Measurements from ENCODE around the gene SLIRP. TPM values are rescaled to one million over a fixed set of nuclear protein-coding genes. Genes with fewer than 3 reads are reported as not detected.

The SLIRP gene
- total and polyA plus RNA-seq, 4 donors = 41.6 to 423 (median 157) TPM

DNA sequence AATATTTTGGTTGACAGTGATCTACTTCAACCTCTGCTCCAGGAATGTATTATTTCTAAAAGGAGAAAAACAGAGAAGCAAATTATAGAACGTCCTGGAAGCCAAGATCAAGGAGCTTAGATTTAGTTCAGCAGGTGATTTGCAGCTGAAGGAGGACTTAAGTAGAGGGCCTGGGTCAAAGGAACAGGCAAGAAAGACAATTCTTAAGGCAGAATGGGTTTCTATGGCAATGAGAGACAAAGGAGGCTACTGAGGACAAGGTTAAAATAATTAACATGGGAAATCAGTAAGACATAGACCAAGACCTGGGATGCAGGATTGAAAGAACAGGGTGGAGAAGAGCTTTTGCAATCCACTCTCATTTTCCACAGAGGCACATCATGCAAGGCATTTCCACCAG, 55.4 kb downstream of the SLIRP start:
- TF ChIP-seq, protein P1, sequence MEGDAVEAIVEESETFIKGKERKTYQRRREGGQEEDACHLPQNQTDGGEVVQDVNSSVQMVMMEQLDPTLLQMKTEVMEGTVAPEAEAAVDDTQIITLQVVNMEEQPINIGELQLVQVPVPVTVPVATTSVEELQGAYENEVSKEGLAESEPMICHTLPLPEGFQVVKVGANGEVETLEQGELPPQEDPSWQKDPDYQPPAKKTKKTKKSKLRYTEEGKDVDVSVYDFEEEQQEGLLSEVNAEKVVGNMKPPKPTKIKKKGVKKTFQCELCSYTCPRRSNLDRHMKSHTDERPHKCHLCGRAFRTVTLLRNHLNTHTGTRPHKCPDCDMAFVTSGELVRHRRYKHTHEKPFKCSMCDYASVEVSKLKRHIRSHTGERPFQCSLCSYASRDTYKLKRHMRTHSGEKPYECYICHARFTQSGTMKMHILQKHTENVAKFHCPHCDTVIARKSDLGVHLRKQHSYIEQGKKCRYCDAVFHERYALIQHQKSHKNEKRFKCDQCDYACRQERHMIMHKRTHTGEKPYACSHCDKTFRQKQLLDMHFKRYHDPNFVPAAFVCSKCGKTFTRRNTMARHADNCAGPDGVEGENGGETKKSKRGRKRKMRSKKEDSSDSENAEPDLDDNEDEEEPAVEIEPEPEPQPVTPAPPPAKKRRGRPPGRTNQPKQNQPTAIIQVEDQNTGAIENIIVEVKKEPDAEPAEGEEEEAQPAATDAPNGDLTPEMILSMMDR (IDR thresholded peaks at IDR 0.05; ENCODE audit: control extremely low read depth, extremely low read depth) = no peak
- DNase-seq (no peak), ATAC-seq (ENCODE audit: insufficient read depth, low FRiP score) (no peak)
- H3K27me3 ChIP-seq (ENCODE audit: control insufficient read depth in 3 of 3, insufficient read depth in 3 of 3, low read length in 2 of 3) = no peaks in the 10 kb centered on the region
- H3K4me3 ChIP-seq = no peak overlapping the region
- H3K4me1 ChIP-seq (ENCODE audit: control insufficient read depth in 5 of 5, insufficient read depth in 5 of 5, low read length in 5 of 5) = peaks cover 0 to 16% (median 9%) of the 10 kb centered on the region in 5 donors
- 76 to 89% methylated on average over 1 of the region's 1 CpG for WGBS, 2 donors
- H3K36me3 ChIP-seq (ENCODE audit: control insufficient read depth in 4 of 4, insufficient read depth in 4 of 4, low read length in 4 of 4) = no peaks in the 10 kb centered on the region
- no peak overlapping the region for H3K27ac ChIP-seq (ENCODE audit: low read depth in 1 of 2, low read length in 1 of 2)
- no peak overlapping the region for H3K9ac ChIP-seq (ENCODE audit: insufficient read depth in 1 of 2, low read length in 2 of 2)
- no peaks in the 10 kb centered on the region for H3K9me3 ChIP-seq (ENCODE audit: control insufficient read depth in 4 of 4, insufficient read depth in 3 of 4, low read length in 3 of 4)

DNA sequence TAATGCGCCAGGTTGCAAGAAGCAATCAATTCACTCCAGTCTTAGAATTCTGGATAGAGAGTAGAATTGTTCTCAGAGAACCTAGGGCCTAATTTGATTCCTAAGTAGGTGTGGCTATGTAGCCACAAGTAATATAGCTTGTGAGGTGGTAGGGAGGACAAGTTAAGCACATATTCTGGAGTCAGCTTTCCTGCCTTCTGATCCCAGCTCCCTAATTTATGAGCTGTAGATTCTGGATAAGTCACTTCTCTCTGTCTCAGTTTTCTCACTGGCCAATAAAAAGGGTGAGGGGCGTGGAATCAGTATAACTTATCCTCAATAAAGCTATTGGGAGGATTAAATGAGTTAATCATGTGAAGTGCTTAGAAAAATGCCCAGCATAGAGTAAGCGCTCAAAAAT, 56.1 kb downstream of the SLIRP start:
- Histone ChIP-seq H3K9me3 (ENCODE audit: control insufficient read depth in 4 of 4, insufficient read depth in 3 of 4, low read length in 3 of 4) (no peaks in the 10 kb centered on the region), H3K9ac (ENCODE audit: insufficient read depth in 1 of 2, low read length in 2 of 2) (no peak overlapping the region), H3K27me3 (ENCODE audit: control insufficient read depth in 3 of 3, insufficient read depth in 3 of 3, low read length in 2 of 3) (no peaks in the 10 kb centered on the region), H3K4me1 (ENCODE audit: control insufficient read depth in 5 of 5, insufficient read depth in 5 of 5, low read length in 5 of 5) (peaks cover 0 to 16% (median 7%) of the 10 kb centered on the region in 5 donors), H3K36me3 (ENCODE audit: control insufficient read depth in 4 of 4, insufficient read depth in 4 of 4, low read length in 4 of 4) (no peaks in the 10 kb centered on the region), H3K4me3 (no peak overlapping the region), H3K27ac (ENCODE audit: low read depth in 1 of 2, low read length in 1 of 2) (no peak overlapping the region)
- no peak for ATAC-seq (ENCODE audit: insufficient read depth, low FRiP score)
- 88 to 97% methylated on average over 3 of the region's 3 CpGs for WGBS, 2 donors
- no peak for DNase-seq
- TF ChIP-seq, protein P1 (IDR thresholded peaks at IDR 0.05; ENCODE audit: control extremely low read depth, extremely low read depth) = no peak

Other genes with a start within 250 kb of the SLIRP start
- gene ISM2, start 209.3 kb upstream of the SLIRP start, total RNA-seq = not detected
- gene ISM2, start 209.3 kb upstream of the SLIRP start, polyA plus RNA-seq = under 1 TPM in 1 of 2 donors, not detected in 1; 0.02 TPM
- gene SPTLC2, start 91.5 kb upstream of the SLIRP start, total RNA-seq = 10 to 100 TPM; 31.0 to 48.6 TPM
- 10 to 100 TPM in 1 of 2 donors, 1 to 10 TPM in 1; 8.1 to 24.3 TPM for gene SPTLC2, start 91.5 kb upstream of the SLIRP start, polyA plus RNA-seq
- gene ALKBH1, start 80 bp upstream of the SLIRP start, total RNA-seq = 10 to 100 TPM; 10.0 to 11.7 TPM
- 1 to 10 TPM; 6.2 to 6.8 TPM for gene ALKBH1, start 80 bp upstream of the SLIRP start, polyA plus RNA-seq
- gene SNW1, start 53.1 kb downstream of the SLIRP start, total RNA-seq = 10 to 100 TPM; 54.6 to 86.3 TPM
- gene SNW1, start 53.1 kb downstream of the SLIRP start, polyA plus RNA-seq = 10 to 100 TPM; 23.9 to 41.1 TPM
- gene ADCK1, start 92.0 kb downstream of the SLIRP start, total RNA-seq = 1 to 10 TPM; 7.3 to 8.8 TPM
- 1 to 10 TPM; 5.7 to 6.6 TPM for gene ADCK1, start 92.0 kb downstream of the SLIRP start, polyA plus RNA-seq